BLaER1 (cell line): Measurements from ENCODE around the gene CAMK2A.

Experiments
- H3K27ac ChIP-seq: shearing (Covaris generic); formaldehyde crosslinking; 2 replicates; pipeline ENCODE4 v1.8.1; 2022
- H3K27me3 ChIP-seq: shearing (Covaris generic); formaldehyde crosslinking; 2 replicates; pipeline ENCODE4 v1.8.1; 2022
- H3K36me3 ChIP-seq: shearing (Covaris generic); formaldehyde crosslinking; 2 replicates; pipeline ENCODE4 v1.8.1; 2022
- H3K4me1 ChIP-seq: shearing (Covaris generic); formaldehyde crosslinking; 2 replicates; pipeline ENCODE4 v1.8.1; 2022
- H3K4me2 ChIP-seq: shearing (Covaris generic); formaldehyde crosslinking; 2 replicates; pipeline ENCODE4 v1.8.1; 2022
- H3K4me3 ChIP-seq: shearing (Covaris generic); formaldehyde crosslinking; 2 replicates; pipeline ENCODE4 v1.8.1; 2022
- H3K9ac ChIP-seq: shearing (Covaris generic); formaldehyde crosslinking; 2 replicates; pipeline ENCODE4 v1.8.1; 2022
- H3K9me3 ChIP-seq: shearing (Covaris generic); formaldehyde crosslinking; 2 replicates; pipeline ENCODE4 v1.8.1; 2022
- H4K20me1 ChIP-seq: shearing (Covaris generic); formaldehyde crosslinking; 2 replicates; pipeline ENCODE4 v1.8.1; 2022
- Cebpa-rat ChIP-seq: shearing (Covaris generic); IDR thresholded peaks from 2 replicates; pipeline ENCODE4 v1.8.1; 2022

CAMK2A gene

GRCh38 chr5:150257424-150257823 is 32.1 kb downstream of the CAMK2A start:
- H3K9ac ChIP-seq = peak overlapping the region; percentile 48; the same call in 1 of the 2 replicates
- H3K4me2 ChIP-seq = peak overlapping the region; percentile 85
- no peak overlapping the region for H3K4me3 ChIP-seq
- TF ChIP-seq Cebpa-rat = no peak
- peak overlapping the region; percentile 79 for H3K27ac ChIP-seq
- no peaks in the 10 kb centered on the region for H3K36me3 ChIP-seq
- H3K4me1 ChIP-seq = peaks cover 100% of the 10 kb centered on the region
- no peaks in the 10 kb centered on the region for H3K9me3 ChIP-seq
- no peaks in the 10 kb centered on the region for H3K27me3 ChIP-seq
- no peaks in the 10 kb centered on the region for H4K20me1 ChIP-seq

DNA sequence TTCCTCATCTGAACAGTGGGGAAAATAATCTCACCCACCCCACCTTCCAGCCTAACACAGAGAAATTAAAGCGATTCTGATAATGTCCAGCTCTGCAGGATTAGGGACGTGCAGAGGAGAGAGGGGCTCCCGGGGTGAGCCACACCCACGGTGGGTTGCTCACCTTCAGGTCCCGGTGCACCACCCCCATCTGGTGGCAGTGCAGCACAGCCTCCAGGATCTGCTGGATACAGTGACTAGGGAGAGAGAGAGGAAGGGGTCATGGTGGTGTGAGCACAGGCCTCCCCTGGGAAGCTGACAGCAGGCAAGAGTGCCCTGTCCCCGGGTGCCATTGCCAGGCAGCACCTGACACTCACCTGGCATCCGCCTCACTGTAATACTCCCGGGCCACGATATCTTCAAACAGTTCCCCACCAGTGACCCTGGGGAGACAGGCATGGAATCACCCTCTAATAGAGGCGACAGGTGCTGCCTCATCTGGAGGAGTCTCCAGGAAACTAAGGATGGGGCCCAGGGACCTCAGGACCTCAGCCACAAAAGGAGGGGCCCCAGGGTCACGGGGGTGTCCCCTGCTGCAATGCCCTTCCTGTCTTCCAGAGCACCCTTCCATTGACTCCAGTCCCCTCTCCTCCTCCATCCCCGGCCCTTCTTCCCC is 33.0 kb downstream of the CAMK2A start:
- Histone ChIP-seq H3K9ac (peak overlapping the region; percentile 67; the same call in 1 of the 2 replicates), H3K4me2 (peak overlapping the region; percentile 85), H4K20me1 (no peaks in the 10 kb centered on the region), H3K9me3 (no peaks in the 10 kb centered on the region), H3K27me3 (no peaks in the 10 kb centered on the region), H3K36me3 (no peaks in the 10 kb centered on the region), H3K4me3 (no peak overlapping the region), H3K4me1 (peaks cover 100% of the 10 kb centered on the region), H3K27ac (peak overlapping the region; percentile 38; the same call in 1 of the 2 replicates)
- no peak for TF ChIP-seq Cebpa-rat

GRCh38 chr5:150255659-150256409 is 33.7 kb downstream of the CAMK2A start:
- Histone ChIP-seq H3K4me2 (peak overlapping the region; percentile 85), H3K36me3 (no peaks in the 10 kb centered on the region), H3K27ac (peak overlapping the region; percentile 69), H3K27me3 (no peaks in the 10 kb centered on the region), H3K4me3 (no peak overlapping the region), H4K20me1 (no peaks in the 10 kb centered on the region), H3K9me3 (no peaks in the 10 kb centered on the region), H3K4me1 (peaks cover 95% of the 10 kb centered on the region), H3K9ac (peak overlapping the region; percentile 67; the same call in 1 of the 2 replicates)
- no peak for TF ChIP-seq Cebpa-rat

GRCh38 chr5:150254774-150255173 is 34.8 kb downstream of the CAMK2A start:
- Histone ChIP-seq H4K20me1 (no peaks in the 10 kb centered on the region), H3K4me3 (peak overlapping the region; percentile 8; the same call in 1 of the 2 replicates), H3K4me1 (peaks cover 85% of the 10 kb centered on the region)

GRCh38 chr5:150254363-150254762 is 35.2 kb downstream of the CAMK2A start:
- Histone ChIP-seq H3K9me3 (no peaks in the 10 kb centered on the region), H3K4me3 (peak overlapping the region; percentile 8; the same call in 1 of the 2 replicates), H3K9ac (peak overlapping the region; percentile 67), H3K4me1 (peaks cover 80% of the 10 kb centered on the region), H3K27ac (peak overlapping the region; percentile 69), H4K20me1 (no peaks in the 10 kb centered on the region), H3K36me3 (no peaks in the 10 kb centered on the region), H3K4me2 (peak overlapping the region; percentile 85), H3K27me3 (no peaks in the 10 kb centered on the region)
- no peak for TF ChIP-seq Cebpa-rat

More at GRCh38 chr5:150254774-150255173, 34.8 kb downstream of the CAMK2A start:
- Histone ChIP-seq H3K27ac (peak overlapping the region; percentile 69), H3K27me3 (no peaks in the 10 kb centered on the region), H3K36me3 (no peaks in the 10 kb centered on the region), H3K9ac (peak overlapping the region; percentile 67), H3K4me2 (peak overlapping the region; percentile 85), H3K9me3 (no peaks in the 10 kb centered on the region)
- no peak for TF ChIP-seq Cebpa-rat

DNA sequence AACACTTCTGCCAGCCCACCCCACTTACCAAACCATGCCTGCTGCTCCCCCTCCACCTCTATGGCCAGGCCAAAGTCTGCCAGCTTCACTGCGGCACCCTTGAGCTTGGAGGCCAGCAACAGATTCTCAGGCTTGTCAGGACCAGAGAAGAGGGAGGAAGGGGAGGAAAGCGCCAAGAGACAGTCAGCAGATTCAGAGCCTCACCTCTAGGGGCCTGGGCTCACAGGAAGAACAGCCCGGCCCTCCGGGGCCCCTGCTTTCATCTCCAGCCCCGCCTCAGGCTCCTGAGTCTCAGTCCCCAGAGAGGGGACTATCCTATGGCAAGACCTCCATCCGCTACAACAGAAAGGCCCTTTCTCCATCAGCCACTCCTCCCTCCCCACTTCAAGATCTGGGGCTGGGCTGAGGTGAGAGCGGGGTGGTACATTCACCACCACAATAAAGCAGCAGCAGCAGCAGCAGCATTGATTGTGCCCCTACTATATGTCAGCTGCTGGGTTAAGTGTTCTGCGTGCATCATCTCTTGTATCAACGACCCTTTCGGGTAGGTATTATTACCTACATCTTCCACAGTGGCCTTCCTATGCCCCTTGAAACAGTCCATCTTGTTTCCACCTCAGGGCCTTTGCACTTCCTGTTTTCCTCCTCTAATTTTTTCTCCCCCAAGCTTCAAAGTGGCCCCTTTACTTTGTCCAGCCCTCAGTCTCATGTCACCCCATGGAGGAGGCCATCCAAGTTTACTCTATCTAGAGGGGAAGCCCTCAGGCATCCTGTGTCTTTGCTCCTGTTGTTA is 36.0 kb downstream of the CAMK2A start:
- no peaks in the 10 kb centered on the region for H4K20me1 ChIP-seq
- H3K27me3 ChIP-seq = no peaks in the 10 kb centered on the region
- H3K9me3 ChIP-seq = no peaks in the 10 kb centered on the region
- H3K4me3 ChIP-seq = no peak overlapping the region; the same call in 1 of the 2 replicates
- peak overlapping the region; percentile 85 for H3K4me2 ChIP-seq
- peak overlapping the region; percentile 71 for H3K27ac ChIP-seq
- no peaks in the 10 kb centered on the region for H3K36me3 ChIP-seq
- H3K9ac ChIP-seq = peak overlapping the region; percentile 67
- no peak for TF ChIP-seq Cebpa-rat
- peaks cover 73% of the 10 kb centered on the region for H3K4me1 ChIP-seq

- Histone ChIP-seq H3K9ac (no peak overlapping the region; the same call in 1 of the 2 replicates), H3K27me3 (no peaks in the 10 kb centered on the region), H3K9me3 (no peaks in the 10 kb centered on the region), H4K20me1 (no peaks in the 10 kb centered on the region), H3K4me2 (peak overlapping the region; percentile 85), H3K4me1 (peaks cover 62% of the 10 kb centered on the region), H3K27ac (no peak overlapping the region), H3K4me3 (no peak overlapping the region), H3K36me3 (no peaks in the 10 kb centered on the region)
- no peak for TF ChIP-seq Cebpa-rat
Measured at GRCh38 chr5:150252489-150252888, 37.1 kb downstream of the CAMK2A start.

DNA sequence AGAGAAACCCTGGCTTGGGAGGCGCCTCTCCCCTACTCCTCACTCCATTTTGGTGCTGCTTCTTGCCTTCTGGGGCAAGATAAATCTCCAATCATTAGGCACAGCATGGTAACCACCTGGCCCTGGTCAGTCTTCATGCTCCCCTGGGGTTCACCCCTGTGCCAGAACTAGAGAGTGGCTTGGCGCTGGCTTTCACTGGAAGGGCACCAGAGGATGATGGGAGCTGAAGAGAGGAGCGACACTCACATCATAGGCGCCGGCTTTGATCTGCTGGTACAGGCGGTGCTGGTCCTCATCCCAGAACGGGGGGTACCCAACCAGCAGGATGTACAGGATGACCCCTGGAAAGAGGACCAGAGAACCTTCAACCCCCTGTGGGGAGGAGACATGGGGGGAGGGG is 38.1 kb downstream of the CAMK2A start:
- Histone ChIP-seq H3K9ac (no peak overlapping the region), H3K4me2 (no peak overlapping the region; the same call in 1 of the 2 replicates), H3K9me3 (no peaks in the 10 kb centered on the region), H3K4me1 (peaks cover 52% of the 10 kb centered on the region), H4K20me1 (no peaks in the 10 kb centered on the region), H3K27ac (no peak overlapping the region), H3K27me3 (no peaks in the 10 kb centered on the region), H3K4me3 (no peak overlapping the region), H3K36me3 (no peaks in the 10 kb centered on the region)
- no peak for TF ChIP-seq Cebpa-rat

DNA sequence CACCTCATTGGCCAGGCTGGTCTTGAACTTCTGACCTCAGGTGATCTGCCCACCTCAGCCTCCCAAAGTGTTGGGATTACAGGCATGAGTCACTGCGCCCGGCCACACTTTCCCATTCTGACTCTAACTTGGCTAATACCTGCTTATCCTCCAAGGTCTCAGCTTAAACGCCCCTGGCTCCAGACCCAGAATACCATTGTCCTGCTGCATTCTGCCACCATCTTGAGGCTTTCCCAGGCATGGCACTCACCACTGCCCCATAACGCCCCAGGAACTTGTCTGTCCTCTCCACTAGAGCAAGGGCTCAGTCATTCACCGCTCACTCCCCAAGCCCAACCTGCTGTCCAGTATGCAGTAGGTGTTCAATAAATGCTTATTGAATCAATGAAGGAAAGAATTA is 39.8 kb downstream of the CAMK2A start:
- H3K4me3 ChIP-seq = no peak overlapping the region
- H3K9ac ChIP-seq = no peak overlapping the region
- no peaks in the 10 kb centered on the region for H4K20me1 ChIP-seq
- H3K4me2 ChIP-seq = no peak overlapping the region
- no peak for TF ChIP-seq Cebpa-rat
- no peaks in the 10 kb centered on the region for H3K27me3 ChIP-seq
- no peaks in the 10 kb centered on the region for H3K36me3 ChIP-seq
- H3K9me3 ChIP-seq = no peaks in the 10 kb centered on the region
- H3K27ac ChIP-seq = no peak overlapping the region
- H3K4me1 ChIP-seq = peaks cover 34% of the 10 kb centered on the region
